Adrenal gland (tissue), 12 donors: ENCODE results near the gene TBC1D10A. TPM values are rescaled to one million over a fixed set of nuclear protein-coding genes. Genes with fewer than 3 reads are reported as not detected.

Experiments
- DNase-seq, 7 donors: peaks; one replicate each; pipeline ENCODE4 v3.0.0-alpha.2; 2019 to 2020
- H3K27ac ChIP-seq, 5 donors: fragments of 200-600 bp; sonication (generic) in 4 of 5; 1 replicate in 3 of 5; 2 replicates in 2 of 5; pipeline versions ENCODE4 v1.5.1 to v1.8.0; 2016 to 2020; ENCODE audit warnings: mild to moderate bottlenecking in 1 of 5
- H3K27me3 ChIP-seq: fragments of 200-600 bp; 2 replicates; pipeline ENCODE4 v1.8.0; 2021
- H3K36me3 ChIP-seq, 2 donors: fragments of 200-600 bp; replicated peaks in 1 of 2; 1 replicate in 1 of 2; 2 replicates in 1 of 2; pipeline versions ENCODE4 v1.5.1 to v1.8.0; 2018 to 2022
- H3K4me1 ChIP-seq, 2 donors: fragments of 200-600 bp; replicated peaks in 1 of 2; 1 replicate in 1 of 2; 2 replicates in 1 of 2; pipeline versions ENCODE4 v1.5.1 to v1.8.0; 2018 to 2021
- H3K4me3 ChIP-seq, 4 donors: fragments of 200-600 bp; sonication (generic) in 3 of 4; one replicate each; pipeline ENCODE4 v1.5.1; 2016 to 2018
- H3K9me3 ChIP-seq, 3 donors: fragments of 200-600 bp; sonication (generic) in 1 of 3; replicated peaks in 1 of 3; 1 replicate in 2 of 3; 2 replicates in 1 of 3; pipeline versions ENCODE4 v1.5.1 to v1.8.0; 2016 to 2021
- POLR2A ChIP-seq, 2 donors: fragments of 450-650 bp; IDR thresholded peaks; one replicate each; pipeline ENCODE4 v1.6.1; 2017; ENCODE audit warnings: antibody characterized with exemption in 2 of 2, mild to moderate bottlenecking in 2 of 2, moderate library complexity in 1 of 2
- WGBS, 4 donors: extraction: QIAGEN DNeasy Blood & Tissue Kit in 2 of 4; methylation state at CpG; one replicate each; pipeline versions ENCODE4 v1.1.5 to v1.1.7; 2013 to 2017; 5-methylcytosine and 5-hydroxymethylcytosine counted together
- intact Hi-C, 2 donors: fragments of 100-400 bp; cut with DNase I; formaldehyde crosslinking; loops; one replicate each; pipeline versions ENCODE4 v1.14.1 to v1.15.0; 2022 to 2023
- polyA plus RNA-seq, 3 donors: library from polyadenylated mRNA; stranded (reverse); fragments of 200-250 nt in 2 of 3; fragments of 350-450 nt in 1 of 3; fragmentation: Illumina TruSeq in 1 of 3; extraction: RNeasy Lipid Tissue Mini Kit (QIAGEN cat#74804) in 1 of 3; gene quantifications; one replicate each; pipeline ENCODE4 v1.2.3, GENCODE V29; 2013 to 2014
- total RNA-seq, 9 donors: library from RNA; depleted of rRNA in 4 of 9; stranded (reverse); fragments of >200 nt in 4 of 9; fragments of 120-200 nt in 1 of 9; fragmentation: NEBNext Ultra II Directional in 1 of 9; extraction: Animal tissue kit (Norgen Biotek cat#: 25700) in 1 of 9; gene quantifications; one replicate each; pipeline versions ENCODE4 v1.1.0 to v1.2.4, GENCODE V29; 2013 to 2023
- TF ChIP-seq, protein P1 (sequence below), 6 experiments: fragments of 450-650 bp in 4 of 6; fragments of 200-600 bp in 2 of 6; sonication (generic) in 1 of 6; IDR thresholded peaks; 1 replicate in 5 of 6; 2 replicates in 1 of 6; pipeline versions ENCODE4 v1.5.1 to v1.8.0; 2016 to 2021; ENCODE audit warnings: antibody characterized with exemption in 6 of 6, mild to moderate bottlenecking in 2 of 6, moderate library complexity in 1 of 6
- donor health status: healthy with polysubstance abuse.
- donor health status: Bipolar disorder and iron deficiency.
- donor health status: DM: yes; HTN: yes; CAD: no.
- donor health status: DM: no; HTN: no; CAD: no.
- donor health status: DM: no; HTN: no; CAD: no.
- donor health status: DM: yes; HTN: yes; CAD: no.

Gene TBC1D10A
- total and polyA plus RNA-seq, 12 donors, result 11.7 to 55.0 (median 29.6) TPM

DNA sequence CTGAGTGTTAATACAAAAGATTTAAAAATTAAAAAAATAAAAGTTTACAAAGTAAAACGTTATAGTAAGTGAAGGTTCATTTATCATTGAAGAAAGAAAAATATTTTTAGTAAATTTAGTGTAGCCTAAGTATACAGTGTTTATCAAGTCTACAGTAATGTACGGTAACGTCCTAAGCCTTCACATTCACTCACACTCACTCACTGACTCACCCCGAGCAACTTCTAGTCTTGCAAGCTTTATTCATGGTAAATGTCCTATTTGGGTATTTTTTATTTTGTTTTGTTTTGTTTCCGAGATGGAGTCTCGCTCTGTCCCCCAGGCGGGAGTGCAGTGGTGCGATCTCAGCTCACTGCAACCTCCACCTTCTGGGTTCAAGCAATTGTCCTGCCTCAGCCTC is 46.2 kb downstream of the TBC1D10A start:
- intact Hi-C loops, result no loop called here
- TF ChIP-seq POLR2A (IDR thresholded peaks at IDR 0.05), result no peak
- TF ChIP-seq, protein P1, sequence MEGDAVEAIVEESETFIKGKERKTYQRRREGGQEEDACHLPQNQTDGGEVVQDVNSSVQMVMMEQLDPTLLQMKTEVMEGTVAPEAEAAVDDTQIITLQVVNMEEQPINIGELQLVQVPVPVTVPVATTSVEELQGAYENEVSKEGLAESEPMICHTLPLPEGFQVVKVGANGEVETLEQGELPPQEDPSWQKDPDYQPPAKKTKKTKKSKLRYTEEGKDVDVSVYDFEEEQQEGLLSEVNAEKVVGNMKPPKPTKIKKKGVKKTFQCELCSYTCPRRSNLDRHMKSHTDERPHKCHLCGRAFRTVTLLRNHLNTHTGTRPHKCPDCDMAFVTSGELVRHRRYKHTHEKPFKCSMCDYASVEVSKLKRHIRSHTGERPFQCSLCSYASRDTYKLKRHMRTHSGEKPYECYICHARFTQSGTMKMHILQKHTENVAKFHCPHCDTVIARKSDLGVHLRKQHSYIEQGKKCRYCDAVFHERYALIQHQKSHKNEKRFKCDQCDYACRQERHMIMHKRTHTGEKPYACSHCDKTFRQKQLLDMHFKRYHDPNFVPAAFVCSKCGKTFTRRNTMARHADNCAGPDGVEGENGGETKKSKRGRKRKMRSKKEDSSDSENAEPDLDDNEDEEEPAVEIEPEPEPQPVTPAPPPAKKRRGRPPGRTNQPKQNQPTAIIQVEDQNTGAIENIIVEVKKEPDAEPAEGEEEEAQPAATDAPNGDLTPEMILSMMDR (IDR thresholded peaks at IDR 0.05), result no peak
- Histone ChIP-seq H3K27me3 (no peaks in the 10 kb centered on the region), H3K4me3 (no peak overlapping the region), H3K27ac (no peak overlapping the region), H3K9me3 (no peaks in the 10 kb centered on the region), H3K4me1 (peaks cover 7 to 21% of the 10 kb centered on the region in 2 donors), H3K36me3 (peaks cover 0 to 8% of the 10 kb centered on the region in 2 donors)
- DNase-seq, result no peak
- 69 to 82% (median 73%) methylated on average over 8 of the region's 8 CpGs for WGBS, 4 donors

DNA sequence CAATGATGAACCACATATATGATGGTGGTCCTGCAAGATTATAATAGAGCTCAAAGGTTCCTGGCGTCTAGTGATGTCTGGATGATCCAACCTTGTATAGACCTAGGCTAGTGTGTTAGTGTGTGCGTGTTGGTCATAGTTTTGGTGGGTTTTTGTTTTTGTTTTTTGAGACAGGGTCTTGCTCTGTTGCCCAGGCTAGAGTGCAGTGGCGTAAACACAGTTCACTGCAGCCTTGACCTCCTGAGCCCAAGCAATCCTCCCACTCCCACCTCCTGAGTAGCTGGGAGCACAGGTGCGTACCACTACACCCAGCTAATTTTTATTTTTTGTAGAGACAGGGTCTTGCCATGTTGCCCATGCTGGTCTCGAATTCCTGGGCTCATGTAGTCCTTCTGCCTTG is 46.8 kb downstream of the TBC1D10A start:
- Histone ChIP-seq H3K36me3 (peaks cover 0 to 2% of the 10 kb centered on the region in 2 donors), H3K27ac (peak overlapping the region in 1 of 5 donors; percentile 43), H3K4me1 (peaks cover 7 to 21% of the 10 kb centered on the region in 2 donors), H3K4me3 (no peak overlapping the region), H3K27me3 (no peaks in the 10 kb centered on the region), H3K9me3 (no peaks in the 10 kb centered on the region)
- intact Hi-C loops, result no loop called here
- 81 to 89% (median 85%) methylated on average over 5 of the region's 5 CpGs for WGBS, 4 donors
- no peak for DNase-seq
- TF ChIP-seq POLR2A (IDR thresholded peaks at IDR 0.05), result no peak
- TF ChIP-seq, protein P1 (IDR thresholded peaks at IDR 0.05), result no peak

DNA sequence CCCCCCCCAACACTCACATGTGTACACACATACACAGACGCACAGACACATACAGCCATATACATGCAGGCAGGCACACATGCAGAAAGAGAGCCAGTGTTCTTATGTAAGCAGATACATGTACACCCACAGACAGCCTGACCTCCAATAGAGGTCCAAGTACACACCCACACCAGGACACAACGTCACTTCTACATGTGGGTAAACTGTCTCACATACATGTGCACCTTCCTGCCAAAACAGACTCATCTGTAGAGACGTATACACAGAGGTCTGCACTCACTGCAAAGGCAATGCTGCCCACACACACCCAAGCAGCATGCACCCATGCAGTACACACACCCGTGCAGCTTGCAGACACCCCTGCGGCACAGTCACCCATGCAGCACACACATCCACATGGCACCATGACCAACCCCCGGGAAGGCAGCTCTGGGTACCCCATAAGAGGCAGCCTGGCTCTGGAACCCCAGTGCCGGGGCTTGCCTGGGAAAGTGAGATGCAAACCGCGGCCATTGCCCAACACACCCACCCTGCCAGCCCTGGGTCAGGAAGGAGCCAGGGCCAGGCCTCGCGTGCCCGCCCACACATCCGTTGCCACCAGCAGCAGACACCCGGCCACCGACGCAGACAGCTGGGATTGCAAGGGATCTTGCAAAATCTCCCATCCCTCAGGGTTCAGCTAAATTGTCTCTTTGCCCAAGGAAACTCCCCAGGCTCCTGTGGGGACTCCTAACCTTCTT is 47.5 kb downstream of the TBC1D10A start:
- no peaks in the 10 kb centered on the region for H3K36me3 ChIP-seq
- H3K4me1 ChIP-seq, result peaks cover 7 to 21% of the 10 kb centered on the region in 2 donors
- WGBS, 4 donors, result 55 to 70% (median 59%) methylated on average over 4 to 16 of the region's 16 CpGs
- TF ChIP-seq POLR2A (IDR thresholded peaks at IDR 0.05), result no peak
- TF ChIP-seq, protein P1 (IDR thresholded peaks at IDR 0.05), result no peak
- H3K4me3 ChIP-seq, result no peak overlapping the region
- H3K27me3 ChIP-seq, result no peaks in the 10 kb centered on the region
- DNase-seq, result peak in 6 of 7 donors; percentile 49 to 68 (median 63)
- peak overlapping the region in 1 of 5 donors; percentile 65 for H3K27ac ChIP-seq
- intact Hi-C loops, result no loop called here
- H3K9me3 ChIP-seq, result no peaks in the 10 kb centered on the region

DNA sequence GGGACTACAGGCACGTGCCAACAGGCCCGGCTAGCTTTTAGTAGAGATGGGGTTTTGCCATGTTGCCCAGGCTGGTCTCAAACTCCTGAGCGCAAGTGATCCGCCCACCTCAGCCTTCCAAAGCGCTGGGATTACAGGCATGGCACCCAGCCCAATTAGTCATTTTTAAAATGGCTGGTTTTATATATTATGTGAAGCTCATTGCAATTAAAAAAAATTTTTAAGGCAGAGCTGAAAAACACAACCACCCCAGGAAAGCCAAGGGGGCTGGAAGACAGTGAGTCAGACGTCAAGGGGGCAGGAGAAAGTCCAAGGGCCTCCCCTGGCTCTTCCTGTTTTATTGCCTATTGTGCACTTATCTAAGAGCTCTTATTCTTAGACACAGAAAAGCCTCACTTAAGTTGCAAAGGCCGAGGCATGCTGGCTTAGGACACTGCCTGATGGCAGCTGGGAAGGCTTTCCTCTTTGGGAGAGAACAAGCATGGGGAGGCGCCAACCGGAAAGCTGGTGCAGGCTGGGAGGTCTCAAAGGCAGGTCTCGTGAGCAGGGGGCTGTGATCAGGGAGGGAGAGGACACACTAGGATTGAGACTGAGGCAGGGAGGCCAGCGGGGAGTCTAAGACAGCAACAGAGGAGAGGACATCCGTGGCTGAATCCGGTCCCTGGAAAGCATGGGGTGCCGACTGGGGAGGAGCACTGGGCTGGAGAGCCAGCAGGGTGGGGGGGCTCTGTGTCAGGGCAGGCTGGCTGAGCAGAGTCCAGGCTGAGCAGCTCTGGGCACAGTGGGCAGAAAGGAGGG is 49.0 kb downstream of the TBC1D10A start:
- 53 to 59% (median 55%) methylated on average over 14 of the region's 14 CpGs for WGBS, 4 donors
- Histone ChIP-seq H3K36me3 (no peaks in the 10 kb centered on the region), H3K9me3 (no peaks in the 10 kb centered on the region), H3K27me3 (no peaks in the 10 kb centered on the region), H3K4me1 (peaks cover 7 to 21% of the 10 kb centered on the region in 2 donors), H3K4me3 (no peak overlapping the region), H3K27ac (peak overlapping the region in 3 of 5 donors; percentile 48 to 90 (median 75))
- peak in 3 of 7 donors; percentile 41 to 67 (median 45) for DNase-seq
- intact Hi-C loops, result no loop called here
- TF ChIP-seq POLR2A (IDR thresholded peaks at IDR 0.05), result peak in 1 of 2 donors; percentile 17
- TF ChIP-seq, protein P1 (IDR thresholded peaks at IDR 0.05), result no peak
